GM18867 (cell line): Measurements from ENCODE around the gene KRTAP10-10.
"Not testable (repeated sequence)": the region's sequence is repeated elsewhere in the genome, so short reads cannot be mapped to it uniquely, and the experiment has no call there.

Experiments
- ATAC-seq: cut with Tn5 transposase; IDR thresholded peaks from one replicate; pipeline ENCODE4 v1.9.1; 2021; ENCODE audit warnings: mild to moderate bottlenecking, moderate library complexity; ENCODE audit not compliant: unreplicated experiment

The KRTAP10-10 gene

GRCh38 chr21:44649521-44650100 lies 12.5 kb downstream of the KRTAP10-10 start:
- ATAC-seq = no peak

GRCh38 chr21:44650265-44650972 lies 13.3 kb downstream of the KRTAP10-10 start:
- ATAC-seq = no peak

GRCh38 chr21:44650973-44651675 lies 14.0 kb downstream of the KRTAP10-10 start:
- no peak for ATAC-seq

- ATAC-seq = no peak
Measured at GRCh38 chr21:44653123-44653522, 16.0 kb downstream of the KRTAP10-10 start.

- no peak for ATAC-seq
Measured at GRCh38 chr21:44653656-44654575, 16.8 kb downstream of the KRTAP10-10 start.

GRCh38 chr21:44654576-44655175 lies 17.5 kb downstream of the KRTAP10-10 start, which contains the start of gene KRTAP12-4:
KRTAP12-4 (minus strand) TSS chr21:44654659; CDS start chr21:44654614, 45 bp downstream.
- no peak for ATAC-seq

- no peak for ATAC-seq
Measured at GRCh38 chr21:44656868-44657267, 19.7 kb downstream of the KRTAP10-10 start.

- ATAC-seq = no peak
Measured at GRCh38 chr21:44657635-44658540, 20.7 kb downstream of the KRTAP10-10 start, which contains the start of gene KRTAP12-3. KRTAP12-3 (plus strand) TSS chr21:44657932; CDS start chr21:44657980, 48 bp downstream.

- ATAC-seq = no peak
Measured at GRCh38 chr21:44658541-44658910, 21.4 kb downstream of the KRTAP10-10 start.

- no peak for ATAC-seq
Measured at GRCh38 chr21:44658913-44659595, 21.9 kb downstream of the KRTAP10-10 start.

- ATAC-seq = not testable (repeated sequence)
Measured at GRCh38 chr21:44661567-44661966, 24.4 kb downstream of the KRTAP10-10 start.

- no peak for ATAC-seq
Measured at GRCh38 chr21:44664691-44665090, 27.5 kb downstream of the KRTAP10-10 start.

GRCh38 chr21:44666401-44667320 lies 29.5 kb downstream of the KRTAP10-10 start, which contains the start of gene KRTAP12-2:
KRTAP12-2 (minus strand) TSS chr21:44666927; CDS start chr21:44666886, 41 bp downstream.
- ATAC-seq = no peak

- no peak for ATAC-seq
Measured at GRCh38 chr21:44667612-44668011, 30.5 kb downstream of the KRTAP10-10 start.

GRCh38 chr21:44670642-44671432 lies 33.7 kb downstream of the KRTAP10-10 start:
- ATAC-seq = no peak

GRCh38 chr21:44671911-44672310 lies 34.8 kb downstream of the KRTAP10-10 start:
- no peak for ATAC-seq

- ATAC-seq = no peak
Measured at GRCh38 chr21:44677881-44678280, 40.7 kb downstream of the KRTAP10-10 start.
